GM21423 (cell line): Measurements from ENCODE around the gene JAGN1.
"Not testable (repeated sequence)": the region's sequence is repeated elsewhere in the genome, so short reads cannot be mapped to it uniquely, and the experiment has no call there.

ENCODE experiments used
- ATAC-seq: cut with Tn5 transposase; IDR thresholded peaks from one replicate; pipeline ENCODE4 v1.9.1; 2021; ENCODE audit warnings: mild to moderate bottlenecking, moderate library complexity; ENCODE audit not compliant: unreplicated experiment

The JAGN1 gene

GRCh38 chr3:9890249-9891071, at the start of gene JAGN1:
Gene JAGN1, plus strand, starts transcription at chr3:9890610. Its CDS starts 113 bp downstream, at chr3:9890723.
- ATAC-seq: peak; percentile 86

DNA sequence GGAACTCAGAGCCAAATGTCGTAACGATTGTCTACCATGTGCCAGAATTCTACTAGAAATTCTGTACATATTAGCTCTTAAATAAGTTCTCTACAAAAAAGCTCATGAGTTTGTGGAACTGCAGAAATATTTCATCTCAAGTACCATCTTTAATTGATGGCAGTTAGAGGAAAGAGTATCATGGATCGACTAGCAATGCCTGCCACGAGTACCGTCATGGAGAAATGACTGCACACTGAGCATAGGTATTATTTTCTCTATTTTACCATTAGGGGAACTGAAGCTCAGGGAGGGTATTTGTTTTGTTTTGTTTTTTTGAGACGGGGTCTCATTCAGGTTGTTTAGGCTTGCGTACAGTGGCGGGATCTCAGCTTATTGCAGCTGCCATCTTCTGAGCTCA, 49.4 kb upstream of the JAGN1 start:
- no peak for ATAC-seq

DNA sequence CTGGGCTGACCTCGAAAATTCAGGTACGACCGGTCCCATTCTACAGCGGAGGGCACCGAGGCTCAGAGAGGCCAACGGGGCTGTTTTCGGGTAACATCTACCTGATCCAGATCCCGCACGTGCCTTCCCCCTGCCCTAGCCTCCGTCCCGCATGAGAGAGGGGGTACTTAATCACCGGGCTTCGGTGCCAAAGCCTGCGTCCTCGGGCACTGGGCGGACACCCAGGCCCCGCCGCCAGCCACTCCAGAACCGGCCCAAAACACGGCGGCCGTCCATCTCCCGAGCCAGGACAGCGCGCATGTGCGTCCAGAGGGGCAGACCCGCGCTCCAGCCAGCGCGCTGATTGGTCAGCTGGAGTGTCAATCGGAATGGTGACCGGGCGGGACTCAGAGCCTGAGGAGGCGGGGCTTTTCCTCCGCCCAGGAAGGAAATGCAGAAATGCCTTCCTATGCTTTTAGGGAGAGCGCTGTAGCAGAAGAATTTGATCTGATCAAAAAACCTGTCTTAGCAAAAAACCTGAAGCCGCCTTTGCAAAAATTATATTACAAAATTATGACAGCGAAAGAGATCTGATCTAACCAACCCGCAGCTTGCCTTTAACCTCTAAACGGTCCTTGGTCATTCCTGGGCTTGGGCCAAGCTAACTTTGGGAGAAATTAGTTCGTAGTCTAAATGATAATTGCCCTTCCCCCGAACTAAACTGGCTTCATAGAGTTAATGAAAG, 46.5 kb upstream of the JAGN1 start, which contains the start of gene RPUSD3:
Gene RPUSD3 (minus strand): TSS at position 294 of the 724 bp plus-strand sequence. CDS start 18 bp downstream, at position 276.
- ATAC-seq: peak; percentile 98

GRCh38 chr3:9846231-9846630, 44.2 kb upstream of the JAGN1 start:
- no peak for ATAC-seq

DNA sequence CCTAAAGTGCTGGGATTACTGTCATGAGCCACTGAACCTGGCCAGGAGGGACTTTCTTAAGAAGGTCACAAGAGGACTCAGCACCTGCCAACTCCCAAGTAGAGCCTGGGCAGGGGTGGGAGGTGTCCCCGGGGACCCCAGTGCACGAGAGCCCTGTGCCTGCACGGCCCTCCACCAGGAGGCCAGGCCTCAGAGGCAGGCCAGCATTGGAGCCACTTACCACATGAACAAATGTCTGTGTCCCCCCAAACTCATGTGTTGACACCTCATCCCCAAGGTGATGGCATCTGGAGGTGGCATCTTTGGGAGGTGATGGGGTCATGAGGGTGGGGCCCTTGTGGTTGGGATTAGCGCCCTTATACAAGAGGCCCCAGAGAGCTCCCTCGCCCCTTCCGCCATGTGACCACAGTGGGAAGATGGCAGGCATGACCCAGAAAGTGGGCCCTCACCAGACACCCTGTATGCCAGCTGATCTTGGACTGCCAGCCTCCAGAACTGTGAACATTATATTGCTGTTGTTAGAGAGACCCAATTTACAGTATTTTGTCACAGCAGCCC, 43.4 kb upstream of the JAGN1 start:
- ATAC-seq: no peak

DNA sequence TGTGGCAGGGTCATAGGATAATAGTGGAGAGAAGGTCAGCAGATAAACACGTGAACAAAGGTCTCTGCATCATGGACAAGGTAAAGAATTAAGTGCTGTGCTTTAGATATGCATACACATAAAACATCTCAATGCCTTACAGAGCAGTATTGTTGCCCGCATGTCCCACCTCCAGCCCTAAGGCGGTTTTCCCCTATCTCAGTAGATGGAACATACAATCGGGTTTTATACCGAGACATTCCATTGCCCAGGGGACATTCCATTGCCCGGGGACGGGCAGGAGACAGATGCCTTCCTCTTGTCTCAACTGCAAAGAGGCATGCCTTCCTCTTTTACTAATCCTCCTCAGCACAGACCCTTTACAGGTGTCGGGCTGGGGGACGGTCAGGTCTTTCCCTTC, 42.5 kb upstream of the JAGN1 start:
- not testable (repeated sequence) for ATAC-seq

DNA sequence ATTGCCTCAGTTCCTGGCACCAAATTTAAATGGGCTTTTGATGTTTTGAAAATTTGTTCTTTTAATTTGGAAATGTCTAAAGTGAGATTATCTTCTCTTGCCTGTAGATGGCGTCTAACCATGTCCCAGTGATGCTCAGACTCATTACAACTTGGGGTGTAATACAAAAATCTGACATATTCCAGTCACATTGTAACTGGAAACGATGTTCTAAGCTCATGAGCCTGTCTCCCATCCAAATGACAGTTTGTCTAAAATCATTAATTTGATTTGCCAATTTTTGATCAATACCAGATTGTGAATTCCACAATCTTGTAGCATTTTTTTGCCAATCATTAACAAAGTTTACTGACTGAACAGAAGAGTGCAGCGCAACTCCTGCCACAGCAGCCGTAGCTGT, 41.5 kb upstream of the JAGN1 start:
- ATAC-seq: not testable (repeated sequence)

- ATAC-seq: not testable (repeated sequence)
Measured at GRCh38 chr3:9851383-9851782, 39.0 kb upstream of the JAGN1 start.

DNA sequence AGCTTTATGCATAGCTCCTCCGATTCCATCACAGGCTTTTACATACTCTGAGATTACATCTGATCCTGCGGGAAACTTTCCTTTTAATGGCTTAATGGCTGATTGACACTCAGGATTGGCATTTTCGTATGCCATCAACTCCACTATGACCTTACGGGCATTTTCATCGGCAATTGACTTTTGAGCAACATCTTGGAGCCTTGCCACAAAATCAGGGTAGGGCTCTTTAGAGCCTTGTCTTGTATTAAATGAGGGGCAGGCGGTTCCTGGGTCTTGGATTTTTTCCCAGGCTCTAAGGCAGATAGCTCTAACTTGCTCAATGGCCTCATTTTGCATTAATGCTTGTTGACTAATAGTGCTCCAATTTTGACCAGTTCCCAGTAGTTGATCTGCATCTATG, 38.5 kb upstream of the JAGN1 start:
- ATAC-seq: not testable (repeated sequence)

- no peak for ATAC-seq
Measured at GRCh38 chr3:9852528-9852927, 37.9 kb upstream of the JAGN1 start.

DNA sequence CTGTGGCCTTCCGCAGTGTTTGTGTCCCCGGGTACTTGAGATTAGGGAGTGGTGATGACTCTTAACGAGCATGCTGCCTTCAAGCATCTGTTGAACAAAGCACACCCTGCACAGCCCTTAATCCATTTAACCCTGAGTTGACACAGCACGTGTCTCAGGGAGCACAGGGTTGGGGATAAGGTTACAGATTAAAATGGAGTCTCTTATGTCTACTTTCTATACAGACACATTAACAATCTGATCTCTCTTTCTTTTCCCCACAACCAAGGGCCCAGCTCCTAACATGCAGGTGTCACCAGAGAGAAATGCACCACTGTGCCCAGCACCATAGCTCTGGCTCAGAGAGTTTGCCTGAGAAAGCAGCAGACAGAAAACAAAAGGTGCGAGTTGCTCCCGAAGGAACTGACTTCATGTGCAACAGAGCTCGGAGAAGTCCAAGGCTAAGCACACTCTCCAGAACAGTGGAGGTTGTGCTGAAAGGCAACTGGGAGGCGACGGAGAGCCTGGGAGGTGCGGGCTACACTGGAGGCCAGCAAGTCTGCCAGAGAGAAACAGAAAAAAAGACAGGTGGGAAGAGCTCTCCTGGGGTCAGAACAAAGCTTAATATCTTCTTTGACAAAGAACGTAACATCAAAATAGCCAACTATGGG, 36.0 kb upstream of the JAGN1 start:
- not testable (repeated sequence) for ATAC-seq

DNA sequence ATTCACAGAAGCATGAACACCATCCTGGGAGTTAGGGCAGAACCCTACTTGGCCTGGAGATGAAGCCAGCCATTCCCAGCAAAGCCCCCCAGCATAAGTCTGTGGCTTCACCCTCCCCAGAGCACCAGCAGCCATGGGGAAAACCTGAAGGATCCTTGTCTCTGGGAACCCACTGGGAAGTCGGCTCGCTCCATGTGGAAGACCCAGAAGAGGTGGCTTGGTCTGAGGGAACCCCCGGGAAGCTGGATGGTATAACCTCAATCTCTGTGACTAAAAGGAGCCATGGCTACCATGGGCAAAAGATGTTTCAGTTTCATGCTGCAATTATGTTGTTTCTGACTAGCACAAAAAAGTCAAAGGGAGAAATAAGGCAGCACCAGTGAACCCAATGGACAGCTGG, 34.8 kb upstream of the JAGN1 start:
- no peak for ATAC-seq

DNA sequence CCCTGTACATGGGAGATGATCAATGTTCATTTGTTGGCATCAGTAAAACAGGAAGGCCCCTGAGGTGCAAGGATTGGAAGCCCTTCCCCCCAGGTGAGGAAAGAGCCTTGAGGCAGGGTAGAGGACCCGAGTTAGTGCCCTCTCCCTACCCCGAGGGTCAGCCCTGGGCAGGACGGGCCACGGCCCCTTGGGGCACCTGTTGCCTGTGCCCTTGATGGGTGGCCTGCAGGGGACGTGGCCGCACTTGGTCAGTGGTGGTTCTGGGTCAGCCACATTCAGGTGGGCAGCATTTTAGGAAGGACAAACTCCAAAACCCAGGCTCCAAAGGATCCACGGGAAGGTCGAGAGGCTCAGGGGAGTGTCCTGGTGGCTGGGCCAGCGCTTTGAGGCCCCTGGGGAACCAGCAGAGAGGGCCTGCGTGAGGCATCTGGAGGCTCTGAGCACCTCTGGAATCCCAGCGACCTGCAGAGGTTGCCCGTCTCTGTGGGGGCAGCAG, 30.8 kb upstream of the JAGN1 start:
- ATAC-seq: no peak

DNA sequence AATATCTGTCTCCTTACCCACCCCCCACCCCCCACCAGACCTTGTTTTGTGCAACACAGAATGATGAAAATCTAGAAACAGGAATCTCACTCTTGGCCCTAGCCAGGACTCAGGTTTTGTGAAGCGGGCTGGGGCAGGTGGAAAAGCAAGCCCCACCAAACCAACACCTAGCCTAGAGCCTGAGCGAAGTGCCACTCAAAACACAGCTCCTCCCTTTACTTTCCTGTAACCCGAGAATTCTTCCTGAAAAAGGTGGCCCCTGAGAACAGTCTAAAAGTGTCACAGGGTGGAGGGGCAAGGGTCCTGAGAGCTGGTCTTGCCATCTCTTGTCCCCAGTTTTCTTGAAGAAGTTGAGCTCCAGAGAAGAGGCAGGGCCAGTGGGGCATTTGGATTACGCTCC, 29.2 kb upstream of the JAGN1 start:
- no peak for ATAC-seq

DNA sequence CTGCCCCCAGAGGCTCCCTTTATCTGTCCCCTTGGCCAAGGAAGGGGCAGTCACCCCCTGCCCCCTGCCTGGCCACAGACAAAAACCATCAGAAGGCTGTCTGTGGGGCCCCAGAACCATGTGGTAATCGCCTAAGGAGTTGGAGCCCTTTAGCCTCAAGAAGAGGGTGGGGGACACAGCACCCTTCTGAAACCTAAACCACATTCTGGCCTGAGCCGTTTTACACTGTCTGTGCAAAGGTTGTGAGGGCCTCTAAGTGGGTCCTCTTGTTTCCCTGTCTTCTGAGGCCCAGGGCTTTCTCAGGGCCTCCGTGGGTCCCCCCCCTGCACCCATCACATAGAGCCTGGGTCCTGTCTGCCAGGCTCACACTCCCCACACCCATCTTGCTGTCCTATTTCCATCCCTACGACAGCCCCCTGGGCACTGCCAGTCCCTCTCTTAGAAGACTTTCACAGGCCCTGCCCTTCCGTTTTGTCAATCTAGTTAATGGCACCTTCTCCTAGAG, 28.7 kb upstream of the JAGN1 start:
- no peak for ATAC-seq

DNA sequence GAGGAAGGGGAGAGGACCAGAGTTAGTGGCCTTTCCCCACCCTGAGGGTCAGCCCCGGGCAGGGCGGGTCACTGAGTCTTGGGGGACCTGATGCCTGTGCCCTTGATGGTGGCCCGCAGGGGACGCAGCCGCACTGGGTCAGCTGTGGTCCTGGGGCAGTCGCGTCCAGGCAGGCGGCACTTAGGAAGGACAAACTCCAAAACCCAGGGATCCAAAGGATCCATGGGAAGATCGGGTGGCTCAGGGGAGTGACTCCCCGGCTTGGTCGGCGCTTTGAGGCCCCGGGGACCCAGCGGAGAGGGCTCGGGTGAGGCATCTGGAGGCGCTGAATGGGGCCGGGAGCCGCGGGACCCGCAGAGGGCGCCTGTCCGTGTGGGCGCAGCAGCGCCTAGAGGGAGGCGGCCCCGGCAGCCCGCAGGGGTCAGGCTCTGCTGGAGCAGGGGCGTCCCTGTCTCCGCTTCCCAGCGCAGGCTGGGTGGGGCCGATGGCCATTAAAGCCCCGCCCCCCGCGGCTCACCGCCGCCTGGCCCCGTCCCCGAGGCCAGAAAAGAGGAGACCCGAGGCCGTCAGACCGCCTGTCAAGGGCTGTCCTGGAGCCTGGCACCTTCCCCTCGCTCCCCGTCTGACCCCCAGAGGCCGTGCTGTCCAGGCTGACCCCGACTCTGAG, 27.9 kb upstream of the JAGN1 start:
- ATAC-seq: no peak

DNA sequence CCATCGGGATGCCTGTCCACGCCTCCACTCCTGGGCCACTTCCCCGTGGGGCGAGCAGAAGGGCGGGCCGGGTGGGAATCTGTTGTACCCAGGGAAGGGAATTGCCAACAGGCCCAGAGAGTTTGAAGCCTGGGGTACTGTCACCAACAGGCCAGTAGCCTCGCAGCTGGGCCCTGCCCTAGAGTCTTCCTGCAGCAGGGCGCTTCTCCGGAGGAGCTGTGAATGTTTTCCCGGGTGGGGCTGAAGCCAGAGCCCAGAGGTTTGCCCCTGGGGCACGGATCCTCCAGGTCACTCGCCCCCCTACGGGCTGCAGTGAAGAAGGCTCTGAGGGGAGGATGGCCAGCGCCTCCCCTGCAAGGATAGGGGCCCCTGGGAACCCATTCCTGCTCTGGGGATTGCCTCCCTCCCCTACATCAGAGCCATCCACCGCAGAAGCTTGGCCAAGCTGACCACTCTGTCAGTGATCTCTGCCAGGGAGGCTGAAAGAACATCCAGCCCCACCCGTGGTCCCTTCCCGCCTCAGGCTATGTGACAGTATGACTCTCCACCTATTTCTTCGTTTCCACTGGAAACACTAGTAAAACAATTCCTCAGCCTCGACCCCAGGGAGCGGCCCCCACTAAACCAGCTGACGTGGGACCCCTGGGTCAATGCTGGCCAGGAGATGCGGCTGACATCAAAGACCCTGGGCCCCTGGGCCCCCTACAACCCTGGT, 27.2 kb upstream of the JAGN1 start:
- no peak for ATAC-seq

DNA sequence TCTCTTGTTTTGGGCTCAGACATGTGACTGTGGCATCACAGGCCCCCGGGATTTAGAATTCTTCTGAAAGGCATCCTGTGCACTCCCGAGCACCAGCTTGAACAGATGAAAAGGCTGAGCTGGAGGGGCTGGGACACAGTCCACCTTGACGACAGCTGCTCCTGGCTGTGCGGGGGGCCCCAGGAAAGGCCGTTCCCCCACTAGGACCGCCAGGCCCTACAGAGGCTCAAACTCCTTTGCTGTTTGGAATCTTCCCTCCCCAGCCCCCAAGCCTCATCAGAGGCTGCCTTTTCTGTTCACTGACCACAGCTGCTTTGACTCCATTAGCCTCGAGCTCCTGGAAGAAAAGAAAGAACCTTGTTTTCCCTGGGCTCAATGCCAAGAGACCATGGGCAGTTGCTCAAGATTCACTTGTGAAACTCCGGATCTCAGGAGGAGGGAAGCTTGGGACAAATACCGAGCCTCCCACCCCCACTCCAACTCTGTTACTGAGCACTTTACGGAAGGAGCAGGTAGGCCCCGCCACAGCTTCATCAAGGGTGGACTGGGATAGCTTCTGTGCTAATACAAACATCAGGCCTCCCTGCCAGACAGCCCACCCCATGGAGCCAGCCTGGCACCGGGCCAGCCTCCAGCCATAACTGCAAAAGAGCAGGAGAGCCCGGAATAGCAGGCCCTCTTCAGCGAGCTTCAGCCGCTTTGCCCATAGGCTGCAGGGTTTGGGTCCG, 26.0 kb upstream of the JAGN1 start:
- ATAC-seq: no peak

- not testable (repeated sequence) for ATAC-seq
Measured at GRCh38 chr3:9865125-9865637, 25.2 kb upstream of the JAGN1 start.
